Endothelial cell of umbilical vein (primary cell): ENCODE results near the gene KCNJ2.

Experiments used
- CTCF ChIP-seq, 2 donors: IDR thresholded peaks; 1 replicate in 1 of 2; 2 replicates in 1 of 2; pipeline ENCODE4 v1.5.1; 2011; ENCODE audit warnings: low read length in 2 of 2, mild to moderate bottlenecking in 2 of 2, moderate library complexity in 2 of 2, control low read depth in 1 of 2, inconsistent platforms in 1 of 2, low read depth in 1 of 2; ENCODE audit not compliant: insufficient read depth in 1 of 2; ENCODE audit errors: extremely low read depth in 1 of 2
- POLR2AphosphoS5 ChIP-seq: IDR thresholded peaks from 2 replicates; pipeline ENCODE4 v1.6.1; 2012; ENCODE audit warnings: low read depth, mild to moderate bottlenecking, control low read depth, low read length, moderate library complexity; ENCODE audit not compliant: insufficient read depth

DNA sequence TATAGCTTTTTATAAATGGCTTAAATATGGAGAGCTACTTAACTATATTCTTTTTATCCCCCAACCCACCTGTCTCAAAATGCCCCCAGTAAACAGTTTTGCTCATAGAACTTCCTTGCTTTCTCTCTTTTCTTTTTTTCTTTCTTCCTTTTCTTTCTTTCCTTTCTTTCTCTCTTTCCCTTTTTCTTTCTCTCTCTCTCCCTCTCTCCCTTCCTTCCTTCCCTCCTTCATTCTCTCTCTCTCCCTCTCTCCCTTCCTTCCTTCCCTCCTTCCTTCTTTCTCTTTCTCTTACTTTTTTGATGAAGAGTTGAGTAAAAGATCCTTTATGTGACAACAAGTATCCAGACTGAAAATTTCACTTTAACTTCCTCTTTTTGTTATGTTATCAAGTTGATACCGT is 48.2 kb downstream of the KCNJ2 start:
- no peak for TF ChIP-seq POLR2AphosphoS5
- TF ChIP-seq CTCF (IDR thresholded peaks at IDR 0.05; ENCODE audit: extremely low read depth in 1 of 2, insufficient read depth in 1 of 2, low read depth in 1 of 2, low read length in 2 of 2): no peak
